ENCODE results near the gene FSHR.

DNA sequence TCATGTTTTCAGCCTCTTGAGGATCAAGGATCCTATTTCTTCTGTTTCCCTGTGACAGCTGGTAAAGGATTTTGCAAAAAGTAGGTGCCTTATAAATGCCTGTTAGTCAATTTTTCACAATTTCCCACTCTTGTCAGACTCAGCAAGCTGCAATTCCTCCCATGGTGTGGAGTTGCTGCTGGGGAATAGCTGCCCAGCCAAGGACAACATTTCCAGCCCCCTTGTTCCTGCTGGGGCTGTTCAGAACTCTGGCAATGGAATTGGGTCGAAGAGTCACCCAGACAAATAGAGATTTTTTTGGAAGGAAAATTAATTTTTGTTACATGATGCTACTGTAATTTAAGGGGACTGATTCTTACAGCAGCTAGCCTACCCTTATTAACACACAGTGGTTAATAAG is 43.7 kb downstream of the FSHR start:
- TF ChIP-seq CTCF (IDR thresholded peaks at IDR 0.05 in 4 of 5, conservative IDR thresholded peaks at IDR 0.05 in 1 of 5) (no peak), POLR2A (IDR thresholded peaks at IDR 0.05) (no peak)

Measured in gastrocnemius medialis (tissue), 4 donors.